Endothelial cell (in vitro differentiated cells): Measurements from ENCODE around the gene RUNX2. TPM values are rescaled to one million over a fixed set of nuclear protein-coding genes. Genes with fewer than 3 reads are reported as not detected.
A peak's percentile ranks its signal among the peaks of the same experiment; 100 is the strongest.

Source experiments
- DNase-seq: peaks from one replicate; pipeline ENCODE4 v3.0.0; 2021; ENCODE audit warnings: low spot score
- H3K27ac Mint-ChIP-seq: one replicate; pipeline ENCODE4 v1.8.0; 2021; ENCODE audit warnings: mixed read lengths, inconsistent platforms; ENCODE audit not compliant: unreplicated experiment
- H3K27me3 Mint-ChIP-seq: one replicate; pipeline ENCODE4 v1.8.0; 2021; ENCODE audit warnings: mild to moderate bottlenecking, moderate library complexity, mixed read lengths, inconsistent platforms; ENCODE audit not compliant: unreplicated experiment
- H3K36me3 Mint-ChIP-seq: one replicate; pipeline ENCODE4 v1.8.0; 2021; ENCODE audit warnings: mild to moderate bottlenecking, low read depth, mixed read lengths, inconsistent platforms; ENCODE audit not compliant: unreplicated experiment
- H3K4me1 Mint-ChIP-seq: one replicate; pipeline ENCODE4 v1.8.0; 2021; ENCODE audit warnings: mild to moderate bottlenecking, mixed read lengths, inconsistent platforms; ENCODE audit not compliant: unreplicated experiment
- H3K4me3 Mint-ChIP-seq: one replicate; pipeline ENCODE4 v1.8.0; 2021; ENCODE audit warnings: mild to moderate bottlenecking, mixed read lengths, inconsistent platforms; ENCODE audit not compliant: unreplicated experiment
- H3K9me3 Mint-ChIP-seq: one replicate; pipeline ENCODE4 v1.8.0; 2021; ENCODE audit warnings: mixed read lengths, inconsistent platforms; ENCODE audit not compliant: unreplicated experiment
- CTCF ChIP-seq: fragments of 200-600 bp; sonication (generic); IDR thresholded peaks from one replicate; pipeline ENCODE4 v1.5.0; 2021; ENCODE audit warnings: antibody characterized with exemption; ENCODE audit not compliant: unreplicated experiment
- total RNA-seq: library from RNA; stranded (reverse); fragmentation: NEBNext Ultra II Directional; extraction: Animal tissue kit (Norgen Biotek cat#: 25700); gene quantifications from one replicate; pipeline ENCODE4 v1.2.1, GENCODE V29; 2021; ENCODE audit not compliant: unreplicated experiment

RUNX2 gene
- total RNA-seq, 1 donor from 2014 or later = 1.8 TPM

GRCh38 chr6:45419571-45420082 is 91.5 kb downstream of the RUNX2 start:
- H3K27me3 Mint-ChIP-seq = peaks cover 11% of the 10 kb centered on the region
- TF ChIP-seq CTCF = no peak
- H3K27ac Mint-ChIP-seq = no peak overlapping the region
- peak; percentile 70 for DNase-seq
- peaks cover 11% of the 10 kb centered on the region for H3K4me1 Mint-ChIP-seq
- H3K4me3 Mint-ChIP-seq = peak overlapping the region; percentile 84
- no peaks in the 10 kb centered on the region for H3K9me3 Mint-ChIP-seq
- no peaks in the 10 kb centered on the region for H3K36me3 Mint-ChIP-seq

DNA sequence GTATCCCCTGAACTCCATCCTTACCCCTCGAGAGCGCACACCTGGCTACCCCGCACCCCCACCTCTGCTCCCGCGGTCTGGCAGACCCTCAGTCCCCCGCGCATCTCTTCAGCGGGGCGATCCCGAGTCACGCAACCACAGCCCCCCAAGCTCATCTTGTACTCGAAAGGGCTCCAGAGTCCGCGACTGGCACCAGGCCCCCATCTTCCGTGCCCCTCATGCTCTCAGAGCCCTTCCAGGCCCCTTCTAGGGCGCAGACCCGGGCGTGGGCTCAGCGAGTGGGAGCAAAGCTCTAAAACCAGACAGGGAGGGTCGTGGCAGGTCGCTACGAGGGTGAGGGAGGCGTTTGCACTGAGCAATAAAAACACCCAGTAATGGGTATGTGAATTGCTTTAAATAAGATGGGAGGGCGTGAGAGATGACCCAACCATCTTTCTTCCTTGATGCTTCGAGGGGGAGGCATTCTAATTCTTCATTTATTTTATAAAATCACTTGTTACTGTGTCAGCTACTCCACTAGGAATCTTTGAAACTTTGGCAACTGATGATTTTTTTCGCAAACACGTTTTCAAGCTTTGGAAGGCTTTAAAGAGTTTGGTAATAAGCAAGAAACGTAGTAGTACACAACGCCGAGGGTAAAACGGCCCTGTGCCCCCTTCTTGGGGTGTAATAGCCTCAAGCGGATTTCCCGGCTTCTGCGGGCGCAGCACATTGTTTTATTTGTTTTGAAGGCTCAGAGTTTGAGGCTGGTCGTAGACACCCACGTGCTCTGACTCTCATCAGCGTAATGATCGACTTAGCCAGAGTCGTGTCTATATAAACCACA is 92.2 kb downstream of the RUNX2 start:
- Mint-ChIP-seq H3K4me1 (peaks cover 11% of the 10 kb centered on the region), H3K36me3 (no peaks in the 10 kb centered on the region)
- DNase-seq = peak; percentile 9

DNA sequence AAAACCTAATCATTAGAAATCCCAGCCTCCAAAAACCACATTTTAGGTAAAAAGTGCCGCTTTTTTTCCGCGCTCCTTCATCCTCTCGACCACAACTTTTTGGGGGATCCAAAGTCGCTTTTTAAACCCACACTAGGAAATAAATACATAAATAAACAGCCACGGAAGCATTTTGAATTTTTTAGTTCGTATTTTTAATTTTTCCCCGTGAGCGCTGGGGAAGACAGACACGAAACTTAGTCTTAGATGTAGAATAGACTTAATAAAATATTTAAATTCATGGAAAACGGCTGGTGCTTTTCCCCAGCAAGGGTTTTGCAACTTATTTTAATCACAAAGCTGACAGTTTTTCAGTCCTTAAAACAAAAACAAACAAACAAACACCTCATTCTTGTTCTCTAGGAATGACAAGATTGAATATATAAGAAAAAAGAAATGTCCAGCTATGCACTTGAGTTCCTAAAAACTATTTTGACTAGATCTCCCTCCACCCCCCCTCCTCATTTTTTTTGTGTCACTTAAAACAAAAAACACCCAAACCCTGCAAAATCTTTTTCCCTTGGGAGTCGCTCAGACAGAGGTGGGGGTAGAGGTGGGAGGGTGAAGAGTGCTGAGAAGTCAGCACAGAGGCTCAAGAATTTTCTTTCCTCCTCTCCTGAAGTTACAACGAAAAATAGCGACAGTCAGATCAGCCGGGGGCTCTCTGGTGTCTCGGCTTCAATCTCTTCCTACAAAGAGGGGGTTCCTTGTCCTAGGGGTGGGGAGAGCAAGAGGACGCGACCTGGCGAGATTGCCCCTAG is 93.0 kb downstream of the RUNX2 start:
- H3K27ac Mint-ChIP-seq = peak overlapping the region; percentile 70
- DNase-seq = no peak
- no peak for TF ChIP-seq CTCF
- H3K27me3 Mint-ChIP-seq = peaks cover 14% of the 10 kb centered on the region
- H3K36me3 Mint-ChIP-seq = no peaks in the 10 kb centered on the region
- H3K9me3 Mint-ChIP-seq = no peaks in the 10 kb centered on the region
- H3K4me1 Mint-ChIP-seq = peaks cover 11% of the 10 kb centered on the region
- H3K4me3 Mint-ChIP-seq = peak overlapping the region; percentile 95

More for the DNA sequence above, 92.2 kb downstream of the RUNX2 start:
- H3K9me3 Mint-ChIP-seq = no peaks in the 10 kb centered on the region
- TF ChIP-seq CTCF = no peak
- H3K27me3 Mint-ChIP-seq = peaks cover 14% of the 10 kb centered on the region
- H3K4me3 Mint-ChIP-seq = peak overlapping the region; percentile 84
- H3K27ac Mint-ChIP-seq = no peak overlapping the region

DNA sequence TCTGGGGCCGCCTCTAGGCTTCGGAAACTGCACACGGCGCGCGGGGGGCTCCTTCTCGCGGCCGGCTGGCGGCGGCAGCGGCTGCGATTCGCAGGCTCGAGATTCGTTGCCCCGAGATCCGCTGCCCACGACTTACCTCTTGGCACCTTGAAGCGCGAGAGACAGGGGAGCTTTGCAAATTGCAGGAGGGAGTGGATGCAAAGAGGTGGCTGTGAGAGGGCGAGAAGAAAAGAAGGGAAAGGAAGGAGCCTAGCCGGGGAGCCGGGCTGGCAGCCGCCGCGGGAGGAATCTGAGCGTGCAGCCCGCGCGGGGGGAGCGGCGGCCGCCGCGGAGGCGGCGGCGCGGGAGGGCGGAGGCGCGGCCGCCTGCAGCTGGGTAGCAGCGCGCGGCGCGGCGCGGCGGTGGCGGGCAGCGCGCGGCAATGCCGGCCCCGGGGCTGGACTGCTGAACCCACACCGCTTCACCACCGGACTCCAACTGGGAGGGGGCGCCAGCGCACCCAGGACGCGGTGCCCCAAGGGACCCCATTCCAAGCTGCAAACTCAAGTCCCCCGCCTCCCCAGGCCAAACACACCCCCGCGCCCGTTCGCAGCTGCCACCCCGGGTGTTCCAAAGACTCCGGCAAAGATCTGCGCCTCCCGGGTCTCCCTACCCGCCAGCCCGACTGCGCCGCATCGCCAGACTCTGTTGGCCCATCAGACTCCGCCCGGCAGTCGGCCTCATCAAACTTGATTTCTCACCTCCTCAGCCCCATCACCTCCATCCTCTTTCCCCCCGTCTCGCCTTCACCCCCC is 93.8 kb downstream of the RUNX2 start:
- peak overlapping the region; percentile 96 for H3K4me3 Mint-ChIP-seq

More for the DNA sequence above, 93.8 kb downstream of the RUNX2 start:
- Mint-ChIP-seq H3K36me3 (no peaks in the 10 kb centered on the region), H3K27me3 (peaks cover 14% of the 10 kb centered on the region), H3K27ac (peak overlapping the region; percentile 70), H3K4me1 (peaks cover 11% of the 10 kb centered on the region), H3K9me3 (no peaks in the 10 kb centered on the region)
- peak; percentile 50 for DNase-seq
- TF ChIP-seq CTCF = no peak
